HG03175 (cell line): ENCODE results near the gene GULP1.
"Not testable (repeated sequence)": the region's sequence is repeated elsewhere in the genome, so short reads cannot be mapped to it uniquely, and the experiment has no call there.

Source experiments
- ATAC-seq: cut with Tn5 transposase; IDR thresholded peaks from one replicate; pipeline ENCODE4 v1.9.1; 2021; ENCODE audit warnings: mild to moderate bottlenecking, moderate library complexity; ENCODE audit not compliant: unreplicated experiment

The GULP1 gene

GRCh38 chr2:188291617-188292347 is at the start of gene GULP1:
TSS of gene GULP1 (plus strand) at chr2:188291874. CDS start at chr2:188477703, 185,829 bp downstream.
- no peak for ATAC-seq

GRCh38 chr2:188243381-188243780 is 48.3 kb upstream of the GULP1 start:
- ATAC-seq = no peak

GRCh38 chr2:188244383-188244782 is 47.3 kb upstream of the GULP1 start:
- ATAC-seq = no peak

GRCh38 chr2:188245230-188245629 is 46.4 kb upstream of the GULP1 start:
- no peak for ATAC-seq

- ATAC-seq = no peak
Measured at GRCh38 chr2:188248513-188248912, 43.2 kb upstream of the GULP1 start.

- no peak for ATAC-seq
Measured at GRCh38 chr2:188251034-188251433, 40.6 kb upstream of the GULP1 start.

- no peak for ATAC-seq
Measured at GRCh38 chr2:188256420-188256819, 35.3 kb upstream of the GULP1 start.

- no peak for ATAC-seq
Measured at GRCh38 chr2:188265315-188265714, 26.4 kb upstream of the GULP1 start.

- no peak for ATAC-seq
Measured at GRCh38 chr2:188267776-188268175, 23.9 kb upstream of the GULP1 start.

- ATAC-seq = no peak
Measured at GRCh38 chr2:188269004-188269403, 22.7 kb upstream of the GULP1 start.

- no peak for ATAC-seq
Measured at GRCh38 chr2:188272121-188272520, 19.6 kb upstream of the GULP1 start.

GRCh38 chr2:188274274-188274673 is 17.4 kb upstream of the GULP1 start:
- no peak for ATAC-seq

- no peak for ATAC-seq
Measured at GRCh38 chr2:188276255-188276654, 15.4 kb upstream of the GULP1 start.

GRCh38 chr2:188277786-188278185 is 13.9 kb upstream of the GULP1 start:
- ATAC-seq = no peak

GRCh38 chr2:188278388-188279092 is 13.1 kb upstream of the GULP1 start:
- no peak for ATAC-seq

GRCh38 chr2:188279093-188279445 is 12.6 kb upstream of the GULP1 start:
- no peak for ATAC-seq

- ATAC-seq = no peak
Measured at GRCh38 chr2:188280811-188281222, 10.9 kb upstream of the GULP1 start.

GRCh38 chr2:188282907-188283306 is 8.8 kb upstream of the GULP1 start:
- no peak for ATAC-seq

- ATAC-seq = not testable (repeated sequence)
Measured at GRCh38 chr2:188284251-188284650, 7.4 kb upstream of the GULP1 start.

GRCh38 chr2:188285049-188285448 is 6.6 kb upstream of the GULP1 start:
- ATAC-seq = no peak

GRCh38 chr2:188285774-188286173 is 5.9 kb upstream of the GULP1 start:
- ATAC-seq = no peak

- ATAC-seq = no peak
Measured at GRCh38 chr2:188291142-188291616, 495 bp upstream of the GULP1 start.
